ENCODE results near the gene TMEM234. TPM values are rescaled to one million over a fixed set of nuclear protein-coding genes. Genes with fewer than 3 reads are reported as not detected.
A peak's percentile ranks its signal among the peaks of the same experiment; 100 is the strongest.

The TMEM234 gene
- total RNA-seq, 2 donors from 2014 or later = 20.3 to 27.0 TPM

DNA sequence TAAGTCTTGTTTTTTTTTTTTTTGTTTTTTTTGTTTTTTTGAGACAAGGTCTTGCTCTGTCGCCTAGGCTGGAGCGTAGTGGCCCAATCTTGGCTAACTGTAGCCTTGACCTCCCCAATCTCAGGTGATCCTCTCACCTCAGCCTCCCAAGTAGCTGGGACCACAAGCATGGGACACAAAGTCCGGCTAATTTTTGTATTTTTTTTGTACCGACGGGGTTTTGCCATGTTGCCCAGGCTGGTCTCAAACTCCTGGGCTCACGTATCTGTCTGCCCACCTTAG, 35.0 kb upstream of the TMEM234 start:
- Histone ChIP-seq H3K9me3 (no peaks in the 10 kb centered on the region), H3K27me3 (no peaks in the 10 kb centered on the region), H3K36me3 (no peaks in the 10 kb centered on the region), H3K4me3 (no peak overlapping the region), H3K9ac (ENCODE audit: low read depth in 2 of 2, low read length in 2 of 2) (no peak overlapping the region), H3K4me1 (no peaks in the 10 kb centered on the region), H3K27ac (no peak overlapping the region)
- intact Hi-C loops (cut with DNase I) = no loop called here
- TF ChIP-seq, protein P1, sequence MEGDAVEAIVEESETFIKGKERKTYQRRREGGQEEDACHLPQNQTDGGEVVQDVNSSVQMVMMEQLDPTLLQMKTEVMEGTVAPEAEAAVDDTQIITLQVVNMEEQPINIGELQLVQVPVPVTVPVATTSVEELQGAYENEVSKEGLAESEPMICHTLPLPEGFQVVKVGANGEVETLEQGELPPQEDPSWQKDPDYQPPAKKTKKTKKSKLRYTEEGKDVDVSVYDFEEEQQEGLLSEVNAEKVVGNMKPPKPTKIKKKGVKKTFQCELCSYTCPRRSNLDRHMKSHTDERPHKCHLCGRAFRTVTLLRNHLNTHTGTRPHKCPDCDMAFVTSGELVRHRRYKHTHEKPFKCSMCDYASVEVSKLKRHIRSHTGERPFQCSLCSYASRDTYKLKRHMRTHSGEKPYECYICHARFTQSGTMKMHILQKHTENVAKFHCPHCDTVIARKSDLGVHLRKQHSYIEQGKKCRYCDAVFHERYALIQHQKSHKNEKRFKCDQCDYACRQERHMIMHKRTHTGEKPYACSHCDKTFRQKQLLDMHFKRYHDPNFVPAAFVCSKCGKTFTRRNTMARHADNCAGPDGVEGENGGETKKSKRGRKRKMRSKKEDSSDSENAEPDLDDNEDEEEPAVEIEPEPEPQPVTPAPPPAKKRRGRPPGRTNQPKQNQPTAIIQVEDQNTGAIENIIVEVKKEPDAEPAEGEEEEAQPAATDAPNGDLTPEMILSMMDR (IDR thresholded peaks at IDR 0.05) = no peak
- no peak for DNase-seq

DNA sequence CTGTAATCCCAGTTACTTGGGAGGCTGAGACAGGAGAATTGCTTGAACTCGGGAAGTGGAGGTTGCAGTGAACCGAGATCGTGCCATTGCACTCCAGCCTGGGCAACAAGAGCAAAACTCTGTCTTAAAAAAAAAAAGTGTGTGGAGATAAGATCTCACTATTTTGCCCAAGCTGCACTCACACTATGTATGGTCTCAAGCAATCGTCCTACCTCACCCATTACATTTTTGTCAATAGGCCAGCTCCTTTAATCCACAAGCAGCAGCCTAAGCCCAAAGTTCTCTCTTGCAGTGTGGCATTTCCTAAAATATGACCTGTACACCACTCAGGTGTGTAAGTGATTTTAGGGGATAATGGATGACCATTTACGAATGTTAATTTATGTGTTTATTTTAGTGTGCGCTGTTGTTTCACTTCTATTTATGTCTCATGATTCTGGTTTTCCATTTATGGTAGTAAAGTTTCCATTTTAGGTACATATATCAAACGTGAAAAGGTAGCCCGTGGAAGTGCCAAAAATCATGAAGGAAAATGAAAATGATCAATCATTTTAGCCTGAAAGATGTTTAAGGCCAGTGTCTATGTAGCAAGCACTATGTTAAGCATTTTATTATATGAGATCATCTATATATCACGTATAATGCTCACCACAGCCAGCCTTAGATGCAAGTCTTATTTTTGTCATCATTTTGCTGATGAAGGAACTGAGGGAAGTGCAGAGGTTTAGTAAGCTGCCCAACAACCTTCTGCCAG, 34.5 kb upstream of the TMEM234 start:
- TF ChIP-seq, protein P1 (IDR thresholded peaks at IDR 0.05) = no peak
- Histone ChIP-seq H3K27me3 (no peaks in the 10 kb centered on the region), H3K4me1 (no peaks in the 10 kb centered on the region), H3K4me3 (no peak overlapping the region), H3K9me3 (no peaks in the 10 kb centered on the region), H3K9ac (ENCODE audit: low read depth in 2 of 2, low read length in 2 of 2) (no peak overlapping the region), H3K36me3 (no peaks in the 10 kb centered on the region), H3K27ac (no peak overlapping the region)
- DNase-seq = no peak
- intact Hi-C loops (cut with DNase I) = no loop called here

DNA sequence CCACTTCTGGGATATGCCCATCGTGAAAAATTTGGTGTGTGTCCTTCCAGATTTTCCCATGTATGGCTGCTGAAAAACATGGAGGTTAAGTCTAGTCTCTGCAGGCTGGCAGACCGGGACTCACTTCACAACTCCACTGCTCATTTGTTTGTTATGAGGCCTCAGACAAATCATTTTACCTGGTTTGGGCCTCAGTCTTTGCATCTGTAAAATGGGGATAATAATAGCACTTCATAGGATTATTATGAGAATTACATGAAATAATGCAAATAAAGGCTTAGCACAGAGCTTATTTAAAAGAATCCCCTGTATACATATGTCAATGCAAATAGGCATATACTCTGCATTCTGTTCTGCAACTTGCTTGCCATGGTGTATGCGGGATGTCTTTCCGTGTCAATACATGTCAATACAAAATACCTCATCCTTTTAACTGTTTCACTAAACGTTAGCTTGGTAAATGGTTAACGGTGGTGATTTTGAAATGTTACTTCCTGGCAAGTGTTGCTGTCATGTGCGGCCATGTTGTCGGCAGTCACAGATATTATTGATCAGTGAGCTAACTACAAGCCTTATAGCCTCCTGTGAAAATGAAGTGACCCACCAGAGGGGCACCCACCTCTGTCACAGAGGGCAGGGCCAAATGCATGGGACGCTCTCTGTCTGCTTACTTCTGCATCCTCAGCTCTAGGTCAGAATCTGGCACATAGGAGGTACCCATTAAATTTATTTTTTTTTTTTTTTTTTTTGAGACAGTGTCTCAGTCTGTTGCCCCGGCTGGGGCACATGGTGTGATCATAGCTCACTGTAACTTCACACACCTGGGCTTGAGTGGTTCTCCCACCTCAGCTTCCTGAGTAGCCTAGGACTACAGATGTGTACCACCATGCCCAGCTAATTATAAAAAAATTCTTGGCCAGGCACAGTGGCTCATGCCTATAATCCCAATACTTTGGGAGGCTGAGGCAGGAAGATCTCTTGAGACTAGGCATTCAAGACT, 33.2 kb upstream of the TMEM234 start:
- TF ChIP-seq, protein P1 (IDR thresholded peaks at IDR 0.05) = no peak
- H3K9ac ChIP-seq (ENCODE audit: low read depth in 2 of 2, low read length in 2 of 2) = no peak overlapping the region
- DNase-seq = no peak
- no peaks in the 10 kb centered on the region for H3K36me3 ChIP-seq
- intact Hi-C loops (cut with DNase I) = no loop called here
- no peaks in the 10 kb centered on the region for H3K4me1 ChIP-seq
- no peak overlapping the region for H3K27ac ChIP-seq
- no peak overlapping the region for H3K4me3 ChIP-seq
- H3K27me3 ChIP-seq = no peaks in the 10 kb centered on the region
- H3K9me3 ChIP-seq = no peaks in the 10 kb centered on the region

DNA sequence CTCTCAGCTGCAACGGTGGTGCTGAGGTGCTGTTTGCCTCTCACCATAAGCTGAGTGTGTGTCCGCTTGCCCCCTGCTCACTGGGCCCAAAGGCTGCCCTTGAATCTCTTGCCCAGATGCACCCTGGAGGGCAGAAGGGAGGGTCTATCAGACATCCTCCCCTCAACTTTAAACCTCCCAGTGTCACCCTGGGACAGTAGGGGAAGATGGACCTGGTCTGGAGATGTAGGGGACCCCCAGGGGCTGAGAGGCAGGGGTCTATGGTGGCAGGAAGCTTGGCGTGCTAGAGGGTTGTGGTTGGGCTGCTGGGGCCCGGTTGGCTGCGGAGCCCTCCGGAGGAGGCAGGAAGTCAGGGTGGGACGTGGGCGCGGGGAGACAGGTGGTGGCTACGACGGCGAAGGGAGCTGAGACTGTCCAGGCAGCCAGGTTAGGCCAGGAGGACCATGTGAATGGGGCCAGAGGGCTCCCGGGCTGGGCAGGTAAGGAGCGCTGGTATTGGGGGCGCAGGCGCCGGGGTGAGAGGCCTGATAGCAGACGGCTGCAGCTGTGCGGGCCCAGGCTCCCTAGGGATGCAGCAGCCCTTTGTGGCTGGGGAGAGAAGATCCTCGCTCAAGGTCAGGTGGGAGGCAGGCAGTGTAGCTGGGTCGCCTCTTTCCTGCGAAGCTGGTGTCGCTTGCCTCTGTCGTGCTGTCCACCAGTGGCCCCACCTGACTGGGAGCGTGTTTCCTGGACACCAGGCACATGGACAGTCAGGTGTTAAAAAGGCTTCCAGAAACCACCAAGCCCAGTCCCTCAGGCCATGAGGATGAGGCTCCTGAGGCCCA, 29.0 kb upstream of the TMEM234 start, which contains the start of gene LCK:
TSS of gene LCK (plus strand) at position 373 of the 824 bp plus-strand sequence. CDS start 23,065 bp downstream, outside the sequence.
- intact Hi-C loops (cut with DNase I) = no loop called here
- H3K4me3 ChIP-seq = peak within 1 kb of the TSS; percentile 10
- peak within 1 kb of the TSS; percentile 68 for H3K27ac ChIP-seq
- peaks cover 10% of the 10 kb centered on the region for H3K4me1 ChIP-seq
- H3K9ac ChIP-seq (ENCODE audit: low read depth in 2 of 2, low read length in 2 of 2) = peak within 1 kb of the TSS; percentile 51 to 63
- no peaks in the 10 kb centered on the region for H3K27me3 ChIP-seq
- H3K36me3 ChIP-seq = no peaks in the 10 kb centered on the region
- H3K9me3 ChIP-seq = no peaks in the 10 kb centered on the region
- no peak for DNase-seq
- TF ChIP-seq, protein P1 (IDR thresholded peaks at IDR 0.05) = no peak
